AG04450 (cell line): ENCODE data around the gene MYL6B. TPM values are rescaled to one million over a fixed set of nuclear protein-coding genes. Genes with fewer than 3 reads are reported as not detected.
A peak's percentile ranks its signal among the peaks of the same experiment; 100 is the strongest.
"Not testable (repeated sequence)": the region's sequence is repeated elsewhere in the genome, so short reads cannot be mapped to it uniquely, and the experiment has no call there.

Experiments used
- CTCF ChIA-PET: fragments of 300-600, 350-600 bp; formaldehyde crosslinking; extraction: SDS; loops from one replicate; lab custom pipeline; 2022; ENCODE audit warnings: antibody characterized with exemption, inconsistent platforms; lab: Charles Lee
- POLR2A ChIA-PET: fragments of 350-600 bp; formaldehyde crosslinking; extraction: SDS; loops from one replicate; lab custom pipeline; 2021; ENCODE audit warnings: antibody characterized with exemption, inconsistent platforms; lab: Yijun Ruan, JAX
- DNase-seq: peaks from one replicate; pipeline ENCODE4 v3.0.0-alpha.2; 2011; ENCODE audit warnings: low read depth, low spot score
- H3K27ac ChIP-seq: one replicate; pipeline ENCODE4 v1.5.1; 2012; ENCODE audit warnings: low read depth, low read length, control low read depth
- H3K27me3 ChIP-seq: one replicate; pipeline ENCODE4 v1.6.0; 2012; ENCODE audit warnings: low read length; ENCODE audit not compliant: control insufficient read depth, insufficient read depth
- H3K4me3 ChIP-seq: 2 replicates; pipeline ENCODE4 v1.5.1; 2011; ENCODE audit warnings: mild to moderate bottlenecking, low read depth, low read length, control low read depth
- H3K9me3 ChIP-seq: 2 replicates; pipeline ENCODE4 v1.5.1; 2012; ENCODE audit warnings: low read length; ENCODE audit not compliant: control insufficient read depth, insufficient read depth
- CTCF ChIP-seq: IDR thresholded peaks from 2 replicates; pipeline ENCODE4 v1.5.1; 2011; ENCODE audit warnings: low read depth, low read length, control low read depth, inconsistent platforms
- polyA plus RNA-seq: library from polyadenylated mRNA; depleted of rRNA; stranded (reverse); fragments of >200 nt; gene quantifications from 2 replicates; pipeline ENCODE4 v1.2.3, GENCODE V29; 2011

Gene MYL6B
- polyA plus RNA-seq, 1 experiment = 124 TPM

DNA sequence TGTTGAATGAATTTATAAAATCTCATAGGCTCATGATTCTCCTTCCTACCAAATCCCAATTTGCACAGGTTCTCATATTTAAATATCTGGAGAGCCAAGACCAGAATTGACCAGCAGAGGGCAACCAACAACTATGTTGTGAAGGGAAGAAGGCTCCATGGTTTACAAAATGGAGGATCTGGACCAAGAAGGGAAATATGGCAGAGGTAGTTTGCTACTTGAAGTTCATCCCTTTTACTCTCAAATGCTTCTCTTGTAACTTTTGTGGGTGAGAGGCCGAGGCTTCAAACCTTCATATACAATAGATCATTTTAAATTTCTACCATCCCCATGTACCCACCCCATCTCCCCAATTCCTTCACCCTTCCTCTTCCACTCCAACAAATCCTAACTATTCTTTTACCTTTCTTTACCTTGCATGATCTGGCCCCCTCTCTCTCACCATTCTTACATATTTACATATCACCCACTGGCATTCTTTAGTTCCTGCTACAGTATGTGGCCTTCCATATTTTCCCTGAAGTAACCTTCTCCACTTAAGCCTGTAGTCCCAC, 40.7 kb downstream of the MYL6B start:
- no peaks in the 10 kb centered on the region for H3K27me3 ChIP-seq
- no peaks in the 10 kb centered on the region for H3K9me3 ChIP-seq
- H3K27ac ChIP-seq = no peak overlapping the region
- TF ChIP-seq CTCF = peak; percentile 83
- DNase-seq = peak; percentile 73
- no peak overlapping the region for H3K4me3 ChIP-seq
- ChIA-PET CTCF (interaction anchor here (0.6 to 6.2 kb wide), 9 partner anchors 9 to 313 kb away, joined by 3 to 73 read pairs (median 3); partner anchors contain the start of genes ESYT1 and RNF41), POLR2A (no interaction called here)

- H3K27me3 ChIP-seq, H3K4me3 ChIP-seq, H3K9me3 ChIP-seq: not testable (repeated sequence)
- ChIA-PET POLR2A (interaction anchor here (0.6 to 2.6 kb wide), 6 partner anchors 9 to 92 kb away, joined by 3 to 30 read pairs (median 4); partner anchors contain the start of genes PA2G4 and RNF41), CTCF (interaction anchor here (0.6 to 1.7 kb wide), 4 partner anchors 11 to 267 kb away, joined by 3 to 4 read pairs (median 4); partner anchors contain the start of gene RNF41)
- DNase-seq = peak; percentile 74
- peak overlapping the region; percentile 49 for H3K27ac ChIP-seq
Observed at GRCh38 chr12:56196818-56197550, 44.6 kb downstream of the MYL6B start.

GRCh38 chr12:56197921-56198635, 45.7 kb downstream of the MYL6B start:
- DNase-seq = no peak
- POLR2A ChIA-PET = interaction anchor here (2.6 kb wide), 1 partner anchor 23 kb away, joined by 30 read pairs; the partner anchor contains the start of gene RNF41
- CTCF ChIA-PET = interaction anchor here (1.4 to 1.7 kb wide), 2 partner anchors 9 to 13 kb away, joined by 4 to 6 read pairs; partner anchors contain the start of gene SMARCC2
- TF ChIP-seq CTCF = no peak
- H3K27me3 ChIP-seq = no peaks in the 10 kb centered on the region
- no peak overlapping the region for H3K27ac ChIP-seq
- H3K4me3 ChIP-seq = no peak overlapping the region
- H3K9me3 ChIP-seq = no peaks in the 10 kb centered on the region

GRCh38 chr12:56198836-56199235, 46.4 kb downstream of the MYL6B start:
- no peak for TF ChIP-seq CTCF
- no peaks in the 10 kb centered on the region for H3K27me3 ChIP-seq
- ChIA-PET CTCF (interaction anchor here (1.4 kb wide), 1 partner anchor 10 kb away, joined by 6 read pairs; the partner anchor contains the start of gene SMARCC2), POLR2A (interaction anchor here (2.6 kb wide), 1 partner anchor 22 kb away, joined by 30 read pairs; the partner anchor contains the start of gene RNF41)
- H3K4me3 ChIP-seq = no peak overlapping the region
- H3K27ac ChIP-seq = no peak overlapping the region
- DNase-seq = no peak
- no peaks in the 10 kb centered on the region for H3K9me3 ChIP-seq

DNA sequence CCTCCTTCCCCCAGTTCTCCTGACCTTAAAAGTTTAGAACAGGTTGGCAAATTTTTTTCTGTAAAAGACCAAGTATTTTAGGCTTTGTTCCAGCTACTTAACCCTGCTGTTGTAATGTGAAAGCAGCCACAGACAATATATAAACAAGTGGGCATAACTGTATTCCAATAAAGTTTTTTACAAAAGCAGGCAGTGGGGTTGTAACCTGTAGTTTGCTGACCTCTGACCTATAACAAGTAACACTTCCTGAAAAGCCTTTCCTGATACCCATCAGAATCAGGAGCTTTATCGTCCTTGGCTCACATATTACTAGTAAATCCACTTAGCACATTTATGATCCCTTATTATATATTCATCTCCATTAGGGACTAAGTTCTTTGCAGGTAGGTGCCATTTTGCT, 50.0 kb downstream of the MYL6B start:
- no peak overlapping the region for H3K4me3 ChIP-seq
- no peak overlapping the region for H3K27ac ChIP-seq
- no peaks in the 10 kb centered on the region for H3K9me3 ChIP-seq
- ChIA-PET CTCF (interaction anchor here (1.6 to 1.7 kb wide), 2 partner anchors 10 to 13 kb away, joined by 8 to 10 read pairs; partner anchors contain the start of gene SMARCC2), POLR2A (interaction anchor here (1.2 kb wide), 1 partner anchor 36 kb away, joined by 5 read pairs; no protein-coding TSS in a partner anchor)
- DNase-seq = no peak
- no peak for TF ChIP-seq CTCF
- no peaks in the 10 kb centered on the region for H3K27me3 ChIP-seq
